Cardiac muscle cell (in vitro differentiated cells and primary cell): ENCODE data around the gene ADAMTSL1. TPM values are rescaled to one million over a fixed set of nuclear protein-coding genes. Genes with fewer than 3 reads are reported as not detected.

ENCODE experiments used
- DNase-seq, 2 donors: peaks; one replicate each; pipeline versions ENCODE4 v3.0.0 to v3.0.0-alpha.2; 2010 to 2017; ENCODE audit warnings: low read depth in 1 of 2, low spot score in 1 of 2
- H3K27ac ChIP-seq: fragments of 200-600 bp; sonication (generic); 2 replicates; pipeline ENCODE4 v1.5.1; 2016
- H3K27me3 ChIP-seq: fragments of 200-600 bp; sonication (generic); 2 replicates; pipeline ENCODE4 v1.6.0; 2016; ENCODE audit warnings: control low read depth
- H3K36me3 ChIP-seq: fragments of 200-600 bp; sonication (generic); 2 replicates; pipeline ENCODE4 v1.5.1; 2016; ENCODE audit warnings: control low read depth
- H3K4me1 ChIP-seq: fragments of 200-600 bp; sonication (generic); 2 replicates; pipeline ENCODE4 v1.8.1; 2017; ENCODE audit warnings: low read depth, mild to moderate bottlenecking, mixed run types
- H3K4me3 ChIP-seq: fragments of 200-600 bp; sonication (generic); 2 replicates; pipeline ENCODE4 v1.5.1; 2016; ENCODE audit warnings: mild to moderate bottlenecking
- H3K9me3 ChIP-seq: fragments of 200-600 bp; sonication (generic); 2 replicates; pipeline ENCODE4 v1.5.1; 2017; ENCODE audit warnings: low read depth, mild to moderate bottlenecking, control low read depth
- polyA plus RNA-seq: library from polyadenylated mRNA; unstranded; fragments of >200 nt; fragmentation: Nextera tagmentation; extraction: Ambion mirVana; gene quantifications from 2 replicates; pipeline ENCODE4 v1.2.1, GENCODE V29; 2016
- total RNA-seq: library from RNA; depleted of rRNA; stranded (reverse); fragments of >200 nt; gene quantifications from 2 replicates; pipeline ENCODE4 v1.2.3, GENCODE V29; 2016
- TF ChIP-seq, protein P1 (sequence below): IDR thresholded peaks from 2 replicates; pipeline ENCODE4 v1.5.1; 2012; ENCODE audit warnings: low read depth, mild to moderate bottlenecking, low read length

ADAMTSL1 gene
- total and polyA plus RNA-seq, 2 experiments from 2014 or later = 12.6 to 63.0 TPM

- Histone ChIP-seq H3K4me1 (no peaks in the 10 kb centered on the region), H3K27me3 (no peaks in the 10 kb centered on the region), H3K27ac (no peak overlapping the region), H3K36me3 (no peaks in the 10 kb centered on the region), H3K4me3 (no peak overlapping the region), H3K9me3 (no peaks in the 10 kb centered on the region)
- TF ChIP-seq, protein P1, sequence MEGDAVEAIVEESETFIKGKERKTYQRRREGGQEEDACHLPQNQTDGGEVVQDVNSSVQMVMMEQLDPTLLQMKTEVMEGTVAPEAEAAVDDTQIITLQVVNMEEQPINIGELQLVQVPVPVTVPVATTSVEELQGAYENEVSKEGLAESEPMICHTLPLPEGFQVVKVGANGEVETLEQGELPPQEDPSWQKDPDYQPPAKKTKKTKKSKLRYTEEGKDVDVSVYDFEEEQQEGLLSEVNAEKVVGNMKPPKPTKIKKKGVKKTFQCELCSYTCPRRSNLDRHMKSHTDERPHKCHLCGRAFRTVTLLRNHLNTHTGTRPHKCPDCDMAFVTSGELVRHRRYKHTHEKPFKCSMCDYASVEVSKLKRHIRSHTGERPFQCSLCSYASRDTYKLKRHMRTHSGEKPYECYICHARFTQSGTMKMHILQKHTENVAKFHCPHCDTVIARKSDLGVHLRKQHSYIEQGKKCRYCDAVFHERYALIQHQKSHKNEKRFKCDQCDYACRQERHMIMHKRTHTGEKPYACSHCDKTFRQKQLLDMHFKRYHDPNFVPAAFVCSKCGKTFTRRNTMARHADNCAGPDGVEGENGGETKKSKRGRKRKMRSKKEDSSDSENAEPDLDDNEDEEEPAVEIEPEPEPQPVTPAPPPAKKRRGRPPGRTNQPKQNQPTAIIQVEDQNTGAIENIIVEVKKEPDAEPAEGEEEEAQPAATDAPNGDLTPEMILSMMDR = no peak
- no peak for DNase-seq
Measured at GRCh38 chr9:18798508-18799290, 324.7 kb downstream of the ADAMTSL1 start.

GRCh38 chr9:18799428-18799827, 325.5 kb downstream of the ADAMTSL1 start:
- DNase-seq = no peak
- TF ChIP-seq, protein P1 = no peak
- no peak overlapping the region for H3K4me3 ChIP-seq

DNA sequence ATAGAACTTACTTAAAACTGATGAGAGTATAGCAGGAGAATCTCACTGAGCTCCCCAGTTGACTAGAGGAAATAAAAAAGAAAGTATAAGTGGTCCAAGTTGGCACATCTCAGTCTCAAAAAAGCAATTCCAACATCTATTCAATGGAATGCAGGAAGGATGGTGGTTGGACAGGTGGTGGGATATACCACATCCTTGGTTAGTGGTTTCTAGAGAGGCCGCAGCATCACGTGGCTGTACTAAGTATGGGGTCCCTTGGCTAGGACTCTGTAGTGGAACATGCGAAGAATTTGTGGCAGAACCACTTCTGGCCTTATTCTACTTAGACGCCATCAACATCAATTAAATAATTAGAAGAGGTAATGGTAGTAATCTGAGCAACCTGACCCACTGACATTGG, 326.6 kb downstream of the ADAMTSL1 start:
- no peak overlapping the region for H3K27ac ChIP-seq
- H3K27me3 ChIP-seq = no peaks in the 10 kb centered on the region
- no peak overlapping the region for H3K4me3 ChIP-seq
- H3K36me3 ChIP-seq = no peaks in the 10 kb centered on the region
- TF ChIP-seq, protein P1 = no peak
- DNase-seq = no peak
- no peaks in the 10 kb centered on the region for H3K9me3 ChIP-seq
- H3K4me1 ChIP-seq = no peaks in the 10 kb centered on the region

More at GRCh38 chr9:18799428-18799827, 325.5 kb downstream of the ADAMTSL1 start:
- Histone ChIP-seq H3K9me3 (no peaks in the 10 kb centered on the region), H3K36me3 (no peaks in the 10 kb centered on the region), H3K4me1 (no peaks in the 10 kb centered on the region), H3K27ac (no peak overlapping the region), H3K27me3 (no peaks in the 10 kb centered on the region)

GRCh38 chr9:18805386-18805785, 331.4 kb downstream of the ADAMTSL1 start:
- no peak overlapping the region for H3K4me3 ChIP-seq
- H3K27me3 ChIP-seq = no peaks in the 10 kb centered on the region
- H3K27ac ChIP-seq = no peak overlapping the region
- DNase-seq = no peak
- H3K4me1 ChIP-seq = no peaks in the 10 kb centered on the region
- H3K9me3 ChIP-seq = no peaks in the 10 kb centered on the region
- H3K36me3 ChIP-seq = no peaks in the 10 kb centered on the region
- TF ChIP-seq, protein P1 = no peak

- Histone ChIP-seq H3K4me1 (no peaks in the 10 kb centered on the region), H3K27me3 (no peaks in the 10 kb centered on the region), H3K9me3 (no peaks in the 10 kb centered on the region), H3K4me3 (no peak overlapping the region), H3K36me3 (no peaks in the 10 kb centered on the region), H3K27ac (no peak overlapping the region)
- TF ChIP-seq, protein P1 = no peak
- DNase-seq = no peak
Measured at GRCh38 chr9:18806232-18807080, 332.5 kb downstream of the ADAMTSL1 start.
